Neuronal stem cell (in vitro differentiated cells): ENCODE data around the gene SPHK2.

Experiments
- DNase-seq: peaks from one replicate; pipeline ENCODE4 v3.0.0-alpha.2; 2013; ENCODE audit warnings: low spot score
- H2AFZ ChIP-seq: one replicate; pipeline ENCODE4 v1.6.1; 2013; ENCODE audit warnings: mild to moderate bottlenecking, low read length, inconsistent platforms
- H2AK5ac ChIP-seq: 2 replicates; pipeline ENCODE4 v1.6.1; 2013; ENCODE audit warnings: low read depth, mild to moderate bottlenecking, inconsistent platforms, low read length, moderate library complexity, mixed read lengths
- H2BK120ac ChIP-seq: 2 replicates; pipeline ENCODE4 v1.6.1; 2013; ENCODE audit warnings: low read depth, mild to moderate bottlenecking, inconsistent platforms, low read length, moderate library complexity, mixed read lengths
- H2BK12ac ChIP-seq: one replicate; pipeline ENCODE4 v1.6.1; 2013; ENCODE audit warnings: low read length, inconsistent platforms
- H2BK15ac ChIP-seq: 2 replicates; pipeline ENCODE4 v1.6.1; 2013; ENCODE audit warnings: mild to moderate bottlenecking, low read length, inconsistent platforms, mixed read lengths
- H2BK5ac ChIP-seq: one replicate; pipeline ENCODE4 v1.6.1; 2013; ENCODE audit warnings: inconsistent platforms, mild to moderate bottlenecking, low read length, moderate library complexity
- H3K14ac ChIP-seq: one replicate; pipeline ENCODE4 v1.6.1; 2013; ENCODE audit warnings: low read length, inconsistent platforms
- H3K18ac ChIP-seq: 2 replicates; pipeline ENCODE4 v1.6.1; 2013; ENCODE audit warnings: low read length, inconsistent platforms
- H3K23ac ChIP-seq: 2 replicates; pipeline ENCODE4 v1.6.1; 2013; ENCODE audit warnings: low read depth, mild to moderate bottlenecking, mixed read lengths, low read length, inconsistent platforms; ENCODE audit not compliant: poor library complexity
- H3K27ac ChIP-seq: replicated peaks from 3 replicates; pipeline ENCODE4 v1.5.1; 2013; ENCODE audit warnings: low read length, inconsistent platforms
- H3K27me3 ChIP-seq, 3 experiments: 2 replicates each; pipeline ENCODE4 v1.6.1; 2013; ENCODE audit warnings: low read length in 3 of 3, mild to moderate bottlenecking in 2 of 3, inconsistent platforms in 1 of 3, low read depth in 1 of 3, mixed read lengths in 1 of 3, moderate library complexity in 1 of 3; ENCODE audit not compliant: control insufficient read depth in 3 of 3, insufficient read depth in 3 of 3
- H3K36me3 ChIP-seq, 2 donors: replicated peaks in 1 of 2; 2 replicates each; pipeline ENCODE4 v1.6.1; 2013; ENCODE audit warnings: low read length in 2 of 2; ENCODE audit not compliant: control insufficient read depth in 2 of 2, insufficient read depth in 2 of 2
- H3K4ac ChIP-seq: 2 replicates; pipeline ENCODE4 v1.6.1; 2013; ENCODE audit warnings: inconsistent platforms, mild to moderate bottlenecking, low read length, moderate library complexity
- H3K4me1 ChIP-seq, 2 donors: 1 replicate in 1 of 2; 2 replicates in 1 of 2; pipeline ENCODE4 v1.6.1; 2013; ENCODE audit warnings: low read length in 2 of 2, low read depth in 1 of 2; ENCODE audit not compliant: control insufficient read depth in 2 of 2, insufficient read depth in 1 of 2
- H3K4me2 ChIP-seq: one replicate; pipeline ENCODE4 v1.6.1; 2013; ENCODE audit warnings: mild to moderate bottlenecking, low read length, inconsistent platforms; ENCODE audit not compliant: insufficient read depth, poor library complexity, severe bottlenecking
- H3K4me3 ChIP-seq, 2 donors: 2 replicates each; pipeline ENCODE4 v1.5.1; 2013; ENCODE audit warnings: low read length in 2 of 2, mild to moderate bottlenecking in 2 of 2, inconsistent platforms in 1 of 2, moderate library complexity in 1 of 2
- H3K79me1 ChIP-seq: one replicate; pipeline ENCODE4 v1.6.1; 2013; ENCODE audit warnings: low read depth, mild to moderate bottlenecking, inconsistent platforms, low read length, moderate library complexity
- H3K9ac ChIP-seq: one replicate; pipeline ENCODE4 v1.6.1; 2013; ENCODE audit warnings: mild to moderate bottlenecking, low read depth, low read length, inconsistent platforms; ENCODE audit not compliant: poor library complexity
- H3K9me3 ChIP-seq, 2 donors: replicated peaks in 1 of 2; 2 replicates each; pipeline versions ENCODE3 to v1.6.1; 2013; ENCODE audit warnings: low read length in 2 of 2, mild to moderate bottlenecking in 2 of 2, inconsistent platforms in 1 of 2, low read depth in 1 of 2, mixed read lengths in 1 of 2, moderate library complexity in 1 of 2; ENCODE audit not compliant: control insufficient read depth in 2 of 2, insufficient read depth in 1 of 2
- H4K8ac ChIP-seq: one replicate; pipeline ENCODE4 v1.6.1; 2013; ENCODE audit warnings: low read depth, mild to moderate bottlenecking, inconsistent platforms, low read length, moderate library complexity
- H4K91ac ChIP-seq: one replicate; pipeline ENCODE4 v1.6.1; 2013; ENCODE audit warnings: low read length, low read depth, mild to moderate bottlenecking, inconsistent platforms; ENCODE audit not compliant: poor library complexity
- WGBS, 2 donors: extraction: QIAGEN DNeasy Blood & Tissue Kit; methylation state at CpG; one replicate each; pipeline ENCODE4 v1.1.7; 2013; ENCODE audit warnings: missing lambda C conversion rate in 2 of 2, mixed read lengths in 1 of 2; ENCODE audit not compliant: insufficient read length in 2 of 2, insufficient replicate concordance in 1 of 2; ENCODE audit errors: extremely low coverage in 2 of 2; 5-methylcytosine and 5-hydroxymethylcytosine counted together

Gene SPHK2

DNA sequence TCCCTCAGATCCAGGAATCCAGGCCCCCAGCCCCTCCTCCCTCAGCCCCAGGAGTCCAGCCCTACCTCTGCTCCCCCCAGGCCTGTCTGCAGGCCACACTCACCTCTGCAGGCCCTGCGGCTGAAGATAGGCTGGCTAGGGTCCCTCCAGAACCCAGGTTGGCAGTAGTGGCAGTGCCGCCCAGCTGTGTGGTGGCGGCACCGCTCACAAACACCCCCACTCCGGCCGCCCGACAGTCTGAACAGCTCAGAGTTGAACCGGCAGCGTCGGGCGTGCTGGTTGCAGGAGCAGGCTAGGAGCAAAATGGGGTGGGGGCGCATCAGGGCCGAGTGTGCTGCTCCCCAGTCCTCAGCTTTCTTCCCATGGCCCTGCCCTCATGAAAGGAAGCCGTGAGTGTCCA is 45.2 kb downstream of the SPHK2 start:
- Histone ChIP-seq H3K18ac (peak overlapping the region; percentile 87), H3K79me1 (no peaks in the 10 kb centered on the region), H3K4ac (peak overlapping the region; percentile 53), H3K4me3 (no peak overlapping the region), H3K9me3 (no peaks in the 10 kb centered on the region), H3K9ac (no peak overlapping the region), H2AK5ac (peak overlapping the region; percentile 37), H3K27ac (no peak overlapping the region), H4K91ac (no peak overlapping the region), H2BK12ac (peak overlapping the region; percentile 41), H4K8ac (no peak overlapping the region), H2AFZ (no peak overlapping the region), H3K4me1 (peaks cover 1 to 3% of the 10 kb centered on the region in 2 donors), H2BK15ac (peak overlapping the region; percentile 67), H3K4me2 (no peak overlapping the region), H3K27me3 (peaks cover 0 to 5% (median 0%) of the 10 kb centered on the region in 3 experiments), H3K14ac (no peak overlapping the region), H2BK120ac (no peak overlapping the region), H3K23ac (no peak overlapping the region), H3K36me3 (no peaks in the 10 kb centered on the region), H2BK5ac (peak overlapping the region; percentile 48)
- DNase-seq: no peak
- WGBS, 2 donors: no CpG with 5 or more reads among the region's 14 CpGs

- Histone ChIP-seq H2BK12ac (no peak overlapping the region), H3K36me3 (no peaks in the 10 kb centered on the region), H2BK120ac (no peak overlapping the region), H3K4me2 (no peak overlapping the region), H4K8ac (no peak overlapping the region), H3K27me3 (peaks cover 0 to 5% (median 0%) of the 10 kb centered on the region in 3 experiments), H2BK5ac (no peak overlapping the region), H3K4me1 (peaks cover 1 to 2% of the 10 kb centered on the region in 2 donors), H2AFZ (no peak overlapping the region), H3K27ac (no peak overlapping the region), H3K9me3 (peaks cover 0 to 2% of the 10 kb centered on the region in 2 donors), H3K18ac (no peak overlapping the region), H2BK15ac (no peak overlapping the region), H3K9ac (no peak overlapping the region), H3K23ac (no peak overlapping the region), H3K14ac (no peak overlapping the region), H3K79me1 (peaks cover 1% of the 10 kb centered on the region), H4K91ac (no peak overlapping the region), H2AK5ac (no peak overlapping the region), H3K4ac (no peak overlapping the region), H3K4me3 (no peak overlapping the region)
- DNase-seq: no peak
- no CpG with 5 or more reads among the region's 6 CpGs for WGBS, 2 donors
These were observed 46.5 kb downstream of the SPHK2 start for GRCh38 chr19:48665786-48666185.

DNA sequence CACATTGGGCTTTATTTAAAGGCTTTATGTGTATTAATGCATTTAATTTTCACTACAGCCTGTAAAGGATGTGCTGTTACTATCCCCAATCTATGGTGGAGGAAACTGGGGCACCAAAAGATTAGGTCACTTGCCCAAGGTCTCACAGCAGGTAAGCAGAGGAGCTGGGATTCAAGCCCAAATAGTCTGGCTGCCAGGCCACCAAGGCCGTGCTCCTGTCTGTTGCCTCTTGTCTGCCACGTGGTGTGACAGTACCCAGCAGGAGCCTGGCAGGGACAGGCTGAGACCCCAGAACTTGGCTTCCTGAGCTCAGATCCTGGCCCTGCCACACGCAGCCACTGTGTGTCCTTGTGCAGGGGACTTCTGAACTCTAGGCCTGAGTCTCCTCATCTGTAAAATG is 49.0 kb downstream of the SPHK2 start:
- Histone ChIP-seq H3K4ac (no peak overlapping the region), H3K79me1 (peaks cover 1% of the 10 kb centered on the region), H3K23ac (no peak overlapping the region), H2BK120ac (no peak overlapping the region), H3K18ac (no peak overlapping the region), H3K9me3 (peaks cover 0 to 2% of the 10 kb centered on the region in 2 donors), H4K8ac (no peak overlapping the region), H3K4me2 (no peak overlapping the region), H4K91ac (no peak overlapping the region), H3K27ac (no peak overlapping the region), H2BK5ac (no peak overlapping the region), H3K9ac (no peak overlapping the region), H3K4me1 (peaks cover 5 to 6% of the 10 kb centered on the region in 2 donors), H2BK12ac (no peak overlapping the region), H3K14ac (no peak overlapping the region), H3K36me3 (no peaks in the 10 kb centered on the region), H2AK5ac (no peak overlapping the region), H2AFZ (no peak overlapping the region), H2BK15ac (no peak overlapping the region), H3K27me3 (peaks cover 0 to 10% (median 0%) of the 10 kb centered on the region in 3 experiments), H3K4me3 (no peak overlapping the region)
- WGBS, 2 donors: no CpG with 5 or more reads among the region's 3 CpGs
- no peak for DNase-seq

GRCh38 chr19:48668761-48669160 is 49.5 kb downstream of the SPHK2 start:
- Histone ChIP-seq H3K18ac (no peak overlapping the region), H2AK5ac (no peak overlapping the region), H3K9ac (no peak overlapping the region), H3K4me3 (no peak overlapping the region), H3K4ac (no peak overlapping the region), H4K91ac (no peak overlapping the region), H3K79me1 (peaks cover 1% of the 10 kb centered on the region), H3K27me3 (peaks cover 0 to 10% (median 2%) of the 10 kb centered on the region in 3 experiments), H3K23ac (no peak overlapping the region), H2AFZ (no peak overlapping the region), H2BK5ac (no peak overlapping the region), H3K9me3 (peaks cover 0 to 2% of the 10 kb centered on the region in 2 donors), H3K4me2 (no peak overlapping the region), H3K27ac (no peak overlapping the region), H2BK12ac (no peak overlapping the region), H3K36me3 (no peaks in the 10 kb centered on the region), H3K14ac (no peak overlapping the region), H3K4me1 (peaks cover 9 to 10% of the 10 kb centered on the region in 2 donors), H4K8ac (no peak overlapping the region), H2BK120ac (no peak overlapping the region), H2BK15ac (no peak overlapping the region)
- DNase-seq: no peak
- no CpG with 5 or more reads among the region's 2 CpGs for WGBS, 2 donors
